Inferior parietal cortex (tissue), 1 donor: ENCODE measurements around the gene MMD.
"Not testable (repeated sequence)": the region's sequence is repeated elsewhere in the genome, so short reads cannot be mapped to it uniquely, and the experiment has no call there.

Experiments used
- DNase-seq: peaks from one replicate; pipeline ENCODE4 v3.0.0-alpha.2; 2016; ENCODE audit errors: extremely low spot score

The MMD gene

DNA sequence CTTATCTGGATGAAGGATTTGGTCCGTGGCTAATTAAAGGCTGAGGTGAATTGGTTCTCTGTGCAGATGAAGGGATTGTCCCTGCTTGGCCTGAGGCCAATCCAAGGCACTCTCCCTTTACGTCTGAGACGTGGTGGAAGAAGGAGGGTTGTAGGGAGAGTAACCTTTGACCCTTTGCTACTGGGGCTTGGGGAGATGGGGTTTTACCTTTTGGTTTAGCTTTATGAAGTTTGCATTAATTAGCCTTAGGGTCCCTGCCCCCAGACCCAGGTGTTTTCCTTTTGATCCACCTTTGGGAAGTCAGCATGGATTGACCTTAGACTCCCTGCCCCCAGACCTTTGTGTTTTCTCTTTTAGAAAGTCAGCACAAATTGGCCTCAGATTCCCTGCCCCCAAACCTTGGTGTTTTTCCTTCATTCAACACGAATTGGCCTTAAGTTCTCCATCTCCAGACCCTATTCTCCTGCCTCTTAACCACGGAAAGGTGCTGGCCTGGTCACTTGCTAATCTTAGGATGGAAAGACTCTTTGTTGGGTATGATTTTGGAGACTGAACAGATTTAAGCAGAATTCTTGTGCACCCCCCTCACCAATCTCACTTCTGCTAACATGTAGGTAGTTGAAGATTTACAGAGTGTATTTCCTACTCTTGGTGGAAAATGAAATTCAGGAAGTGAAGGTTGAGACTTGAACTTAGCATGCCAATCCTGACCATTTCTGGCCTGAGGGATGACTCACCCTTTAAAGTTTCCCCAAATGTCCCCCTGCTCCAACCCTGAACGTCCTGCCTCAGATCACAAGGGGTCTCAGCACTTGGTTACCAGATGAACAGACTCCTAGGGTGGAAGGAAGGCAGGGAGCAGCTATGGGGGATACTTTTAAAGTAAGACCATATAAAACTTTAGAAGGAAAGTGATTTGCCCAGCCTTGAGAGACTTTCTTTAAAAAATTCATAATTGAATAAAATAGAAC is 23.1 kb upstream of the MMD start:
- DNase-seq: no peak

DNA sequence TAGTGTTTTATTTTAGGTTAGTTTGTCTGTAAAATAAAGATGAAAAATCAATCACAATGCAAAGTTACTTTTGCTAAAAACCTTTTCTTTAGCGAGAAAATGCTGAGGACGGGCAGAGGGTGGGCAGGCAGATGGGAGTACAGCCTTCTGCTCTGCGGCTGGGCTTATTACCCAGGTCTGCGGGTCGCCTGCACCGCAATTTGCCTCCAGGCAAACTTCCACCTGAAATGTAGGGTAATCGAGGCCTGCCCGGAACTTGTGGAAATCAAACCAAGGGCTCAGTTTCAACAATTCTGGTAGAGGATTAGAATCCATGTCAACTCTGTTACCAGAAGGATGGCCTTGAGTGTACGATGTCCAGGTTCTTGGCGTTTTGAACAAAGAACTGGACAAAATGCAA is 22.3 kb upstream of the MMD start:
- no peak for DNase-seq

DNA sequence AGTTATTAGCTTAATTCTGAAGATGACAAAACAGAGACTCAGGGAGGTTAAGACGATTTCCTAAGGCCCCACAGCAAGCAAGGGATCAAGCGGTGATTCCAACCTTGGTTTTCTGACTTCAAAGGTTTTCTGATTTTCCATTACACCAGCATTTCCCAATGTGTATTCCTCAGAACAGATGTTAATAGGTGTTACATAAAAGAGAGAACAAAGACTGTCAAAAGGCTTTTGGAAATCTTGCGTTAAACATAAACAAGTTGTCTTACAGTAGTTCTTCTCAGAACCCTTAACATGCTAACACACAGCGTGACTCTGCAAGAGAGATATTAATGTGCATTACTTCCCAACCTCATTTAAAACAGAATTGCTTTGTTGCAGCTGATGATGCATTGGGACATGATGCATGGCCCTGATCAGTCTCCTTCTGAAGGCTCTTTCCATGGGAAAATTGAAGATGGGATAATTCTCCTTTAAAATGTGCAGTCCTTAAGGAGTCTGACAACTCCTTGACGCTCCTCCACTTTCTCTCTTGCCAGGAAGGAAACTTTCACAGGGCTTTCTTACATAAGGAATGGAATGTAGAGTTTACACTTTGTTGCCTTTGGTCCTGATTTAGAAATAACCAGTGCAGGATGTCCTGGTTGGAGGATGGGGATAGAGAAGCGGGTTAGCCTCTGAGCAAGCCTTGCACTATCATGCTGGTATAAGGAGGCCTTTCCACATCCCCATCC is 21.5 kb upstream of the MMD start:
- no peak for DNase-seq

DNA sequence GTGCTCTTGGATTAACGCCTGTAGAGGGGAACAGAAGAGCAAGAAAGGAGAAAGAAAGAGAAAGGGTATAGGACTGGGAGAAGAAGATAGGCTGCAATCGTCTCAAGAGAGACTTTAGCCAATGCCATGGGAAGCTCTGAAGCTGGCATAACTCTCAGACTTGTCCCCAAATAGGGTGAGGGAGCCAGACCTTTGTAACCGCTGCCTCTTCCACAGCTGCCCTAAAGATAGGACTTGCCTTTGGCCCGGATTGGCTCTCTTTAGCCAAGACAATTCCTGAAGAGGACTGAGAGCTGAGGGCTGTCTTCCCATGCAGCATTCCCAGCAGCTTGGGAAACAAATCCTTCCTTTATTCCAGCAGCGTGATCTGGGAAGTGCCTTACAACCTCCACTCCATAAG is 20.8 kb upstream of the MMD start:
- no peak for DNase-seq

DNA sequence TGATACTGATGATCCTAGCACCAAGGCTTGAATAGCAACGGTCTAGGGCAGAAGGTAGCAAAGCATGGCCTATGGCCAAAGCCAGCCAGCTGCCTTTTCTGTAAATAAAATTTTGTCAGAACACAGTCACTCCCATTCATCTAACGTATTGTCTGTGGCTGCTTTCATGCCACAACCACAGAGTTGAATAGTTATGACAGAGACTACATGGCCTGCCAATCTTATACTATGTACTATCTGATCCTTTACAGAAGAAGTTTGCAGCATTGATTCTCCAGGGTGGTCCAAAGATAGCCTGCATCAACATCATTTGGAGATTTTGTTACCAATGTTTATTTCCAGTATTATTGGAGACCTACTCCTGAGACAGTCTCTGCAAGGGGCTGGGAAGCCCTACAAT is 19.9 kb upstream of the MMD start:
- DNase-seq: no peak

DNA sequence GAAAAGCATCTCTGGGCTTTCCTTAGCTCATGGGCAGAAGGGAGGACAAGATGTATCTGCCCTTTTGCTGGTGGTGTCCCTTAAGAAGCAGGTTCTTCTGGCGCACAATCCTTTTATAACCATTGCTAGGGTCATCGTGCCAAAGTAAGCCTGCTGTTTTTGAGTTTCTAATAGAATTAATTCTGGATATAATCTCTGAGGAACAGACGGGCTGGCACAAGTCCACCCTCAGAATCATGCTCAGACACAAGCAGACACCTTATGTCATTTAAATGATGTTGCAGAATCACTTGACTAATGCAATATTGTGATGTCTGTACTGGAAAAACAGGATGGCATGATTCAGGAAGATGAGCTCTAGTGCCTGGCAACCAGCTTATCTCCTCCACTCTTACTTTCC is 18.8 kb upstream of the MMD start:
- no peak for DNase-seq

DNA sequence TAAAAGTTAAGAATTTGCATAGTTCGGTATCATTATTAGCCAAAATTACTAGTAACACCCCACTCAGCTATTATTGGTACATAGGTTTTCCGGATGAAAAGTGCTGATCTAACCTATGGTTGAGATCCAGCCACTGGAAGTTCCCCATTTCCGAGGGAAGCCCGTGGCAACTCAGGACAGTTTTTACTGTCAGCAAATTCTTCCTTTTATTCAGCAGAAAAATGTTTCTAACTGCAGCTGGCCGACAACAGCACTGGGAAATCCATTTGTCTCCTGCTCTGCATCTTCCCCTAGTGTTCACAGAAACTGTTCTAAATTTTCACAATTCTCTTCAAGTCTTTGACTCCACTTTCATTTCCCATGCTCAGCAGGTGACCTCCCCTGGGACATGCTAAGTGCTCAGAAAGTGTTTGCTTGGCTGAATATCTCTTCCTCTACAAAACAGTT is 15.5 kb upstream of the MMD start:
- DNase-seq: no peak

DNA sequence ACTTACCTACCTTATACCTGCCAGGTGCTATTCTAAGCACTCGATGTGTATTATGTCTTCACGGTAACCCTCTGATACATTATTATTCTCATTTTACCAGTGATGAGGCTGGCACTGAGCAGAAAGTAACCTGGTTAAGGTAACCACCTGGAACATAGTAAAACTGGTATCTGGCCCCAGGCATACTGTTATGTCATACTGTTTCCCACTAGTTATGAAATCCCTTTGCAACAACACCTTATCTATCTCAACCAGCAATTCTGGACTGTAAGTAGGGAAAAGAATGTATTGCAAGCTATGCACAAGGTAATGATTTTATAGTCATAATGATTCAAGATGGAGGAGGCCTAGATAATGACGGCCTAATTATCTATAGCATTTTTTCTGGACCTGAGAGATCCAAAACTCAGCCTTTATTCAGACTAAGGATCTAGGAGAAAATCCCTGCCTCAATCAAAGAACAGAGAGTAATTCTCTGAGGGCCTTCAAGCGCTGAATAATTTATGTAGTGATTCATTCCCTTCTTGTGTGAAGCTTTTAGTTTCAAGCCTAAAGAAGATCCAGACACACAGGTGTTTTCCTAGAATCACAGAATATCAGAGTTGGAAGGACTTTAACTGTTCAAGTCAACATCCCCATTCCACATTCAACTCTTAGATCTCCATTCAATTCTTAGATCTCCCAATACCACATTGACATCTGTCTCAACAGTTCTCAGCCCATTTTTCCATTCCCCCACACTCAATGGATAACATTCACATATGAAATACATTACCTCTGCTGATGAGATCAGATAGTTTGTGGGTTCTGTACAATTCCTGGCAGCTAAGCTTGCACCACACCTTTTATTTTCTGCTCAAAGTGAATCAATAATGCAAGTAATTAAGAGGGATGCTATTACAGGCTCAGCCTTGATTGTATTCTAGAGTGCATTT is 14.9 kb upstream of the MMD start:
- no peak for DNase-seq

DNA sequence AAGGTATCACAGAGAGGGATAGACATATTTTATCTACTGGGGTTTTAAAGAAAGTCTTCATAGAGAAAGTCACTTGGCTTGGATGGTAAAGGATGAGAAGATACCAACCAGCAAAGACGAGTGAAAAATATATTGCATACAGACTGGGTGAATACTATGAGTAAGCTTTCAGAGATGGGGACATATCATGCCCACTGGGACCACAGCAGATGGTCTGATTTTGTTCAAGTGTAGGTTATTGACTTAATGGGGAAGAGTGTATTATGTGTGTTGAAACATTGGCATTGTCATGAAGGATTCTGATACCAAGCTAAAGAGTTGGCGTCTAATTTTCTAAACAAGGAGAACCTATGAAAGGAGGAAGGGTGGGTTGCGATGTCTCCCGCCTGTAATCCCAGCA is 13.8 kb upstream of the MMD start:
- DNase-seq: no peak

DNA sequence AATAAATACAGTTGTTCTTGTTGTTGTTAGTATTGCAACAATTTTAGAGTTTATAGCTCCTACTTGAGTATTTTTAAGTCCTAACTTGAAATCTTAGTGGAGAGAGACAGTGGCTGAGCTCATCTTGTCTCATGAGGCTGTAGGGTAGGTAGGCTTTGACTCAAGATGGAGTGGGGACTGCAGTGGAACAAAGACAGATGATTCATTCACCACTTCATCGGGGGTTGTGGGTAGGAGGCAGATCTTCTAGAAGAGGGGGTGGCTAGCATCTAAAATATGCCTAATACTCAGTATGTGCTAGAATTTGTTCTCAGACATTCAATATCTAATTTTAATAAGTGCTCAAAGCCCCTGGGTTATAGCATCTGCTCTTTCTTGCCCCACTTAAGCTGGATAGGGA is 13.1 kb upstream of the MMD start:
- DNase-seq: no peak

DNA sequence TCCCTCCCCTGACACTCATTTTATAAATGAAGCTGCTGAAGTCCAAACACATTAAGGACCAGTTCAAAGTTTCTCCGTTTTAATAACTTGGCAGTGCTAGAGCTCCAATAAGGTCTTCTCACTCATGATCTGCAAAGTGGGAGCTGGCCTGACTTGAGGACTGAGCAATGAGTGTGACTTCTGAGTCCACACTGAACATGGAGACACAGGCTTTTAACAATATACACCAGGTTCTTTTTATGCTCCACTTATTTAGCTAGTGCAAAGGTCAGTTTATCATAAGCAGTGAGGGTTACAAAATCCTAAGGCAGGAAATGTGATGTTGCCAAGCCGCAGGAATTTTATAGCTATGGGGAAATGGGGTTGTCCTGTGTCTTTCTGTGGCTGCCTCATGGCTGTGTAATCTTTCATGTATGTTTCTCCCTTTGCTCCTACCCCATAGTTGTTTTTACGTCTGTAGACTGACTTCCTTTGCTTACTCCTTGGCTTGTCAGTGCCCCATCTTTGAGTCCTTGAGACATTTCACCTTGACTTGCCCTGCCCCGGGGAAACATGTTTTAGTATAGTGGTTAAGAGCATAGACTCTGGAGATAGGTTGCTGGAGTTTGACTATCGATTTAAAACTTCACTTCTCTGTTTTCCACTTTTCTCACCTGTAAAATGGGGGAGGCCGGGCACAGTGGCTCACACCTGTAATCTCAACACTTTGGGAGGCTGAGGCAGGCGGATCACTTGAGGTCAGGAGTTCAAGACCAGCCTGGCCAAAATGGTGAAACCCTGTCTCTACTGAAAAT is 12.2 kb upstream of the MMD start:
- no peak for DNase-seq

DNA sequence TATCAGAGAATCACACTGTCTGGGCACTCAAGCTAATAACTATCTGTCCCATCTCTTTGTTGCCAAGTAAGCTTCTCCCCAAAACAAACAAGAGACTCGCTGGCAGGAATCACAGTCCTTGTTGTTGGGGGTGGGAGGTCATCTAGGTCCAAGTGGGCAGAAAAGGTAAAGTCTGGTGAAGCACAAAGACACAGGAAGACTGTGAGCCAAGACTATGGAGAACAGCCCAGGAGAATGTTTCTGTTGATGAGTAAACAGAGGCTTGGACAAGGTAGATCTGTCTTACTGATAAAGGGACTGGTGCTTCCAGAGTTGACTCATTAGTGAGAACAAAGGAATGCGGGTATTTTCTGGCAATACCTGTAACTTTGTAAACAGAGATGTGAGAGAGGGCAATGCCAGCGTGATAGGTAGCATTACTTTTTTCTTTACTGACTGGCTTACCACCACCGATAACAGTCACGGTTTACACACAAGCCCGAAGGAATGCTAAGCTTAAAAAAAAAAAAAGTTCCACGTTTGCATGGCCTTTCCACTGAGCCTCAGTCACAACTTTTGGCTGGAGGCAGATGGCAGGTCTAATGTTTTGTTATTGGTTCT is 11.5 kb upstream of the MMD start:
- DNase-seq: no peak

DNA sequence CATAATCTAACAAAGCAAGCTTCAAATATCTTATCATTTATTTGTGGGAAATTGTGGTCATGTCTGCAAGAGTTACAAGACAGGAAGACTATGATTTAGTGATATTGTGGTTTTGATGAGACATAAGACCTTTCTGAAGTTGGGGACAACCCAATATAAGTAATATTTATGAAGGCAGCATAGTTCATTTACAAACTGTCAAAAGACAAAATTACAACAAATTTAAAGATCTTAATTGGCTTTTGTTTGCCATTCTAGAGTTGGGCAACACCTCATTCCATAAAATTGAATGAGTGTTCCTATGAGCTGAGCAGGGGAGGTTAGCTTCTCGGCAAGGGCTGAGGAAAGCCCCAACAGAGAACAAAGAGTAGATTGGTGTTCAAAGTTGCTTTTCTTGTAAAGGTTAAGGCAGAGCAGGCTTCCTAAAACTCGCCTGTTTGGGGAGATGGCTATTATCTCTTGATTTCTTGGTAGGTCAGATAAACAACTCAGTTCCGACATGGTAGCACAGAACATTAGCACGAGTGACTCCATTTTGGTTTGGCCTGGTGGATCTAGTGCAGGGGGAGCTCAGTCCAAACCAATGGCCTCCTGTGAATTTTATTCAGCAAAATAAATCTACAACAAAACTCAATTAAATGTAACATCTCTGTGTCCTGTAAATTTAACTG is 10.9 kb upstream of the MMD start:
- DNase-seq: no peak

DNA sequence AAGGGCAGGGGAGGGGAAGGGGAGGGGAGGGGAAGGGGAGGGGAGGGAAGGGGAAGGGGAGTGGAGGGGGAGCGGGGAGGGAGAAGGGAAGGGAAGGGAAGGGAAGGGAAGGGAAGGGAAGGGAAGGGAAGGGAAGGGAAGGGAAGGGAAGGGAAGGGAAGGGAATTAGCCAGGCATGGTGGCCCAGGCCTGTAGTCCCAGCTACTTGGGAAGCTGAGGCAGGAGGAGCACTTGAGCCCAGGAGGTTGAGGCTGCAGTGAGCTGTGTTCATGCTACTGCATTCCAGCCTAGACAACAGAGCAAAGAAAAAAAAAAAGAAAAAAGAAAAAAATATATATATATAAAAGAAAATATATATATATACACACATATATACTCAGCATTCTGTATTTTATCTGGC is 10.3 kb upstream of the MMD start:
- not testable (repeated sequence) for DNase-seq

DNA sequence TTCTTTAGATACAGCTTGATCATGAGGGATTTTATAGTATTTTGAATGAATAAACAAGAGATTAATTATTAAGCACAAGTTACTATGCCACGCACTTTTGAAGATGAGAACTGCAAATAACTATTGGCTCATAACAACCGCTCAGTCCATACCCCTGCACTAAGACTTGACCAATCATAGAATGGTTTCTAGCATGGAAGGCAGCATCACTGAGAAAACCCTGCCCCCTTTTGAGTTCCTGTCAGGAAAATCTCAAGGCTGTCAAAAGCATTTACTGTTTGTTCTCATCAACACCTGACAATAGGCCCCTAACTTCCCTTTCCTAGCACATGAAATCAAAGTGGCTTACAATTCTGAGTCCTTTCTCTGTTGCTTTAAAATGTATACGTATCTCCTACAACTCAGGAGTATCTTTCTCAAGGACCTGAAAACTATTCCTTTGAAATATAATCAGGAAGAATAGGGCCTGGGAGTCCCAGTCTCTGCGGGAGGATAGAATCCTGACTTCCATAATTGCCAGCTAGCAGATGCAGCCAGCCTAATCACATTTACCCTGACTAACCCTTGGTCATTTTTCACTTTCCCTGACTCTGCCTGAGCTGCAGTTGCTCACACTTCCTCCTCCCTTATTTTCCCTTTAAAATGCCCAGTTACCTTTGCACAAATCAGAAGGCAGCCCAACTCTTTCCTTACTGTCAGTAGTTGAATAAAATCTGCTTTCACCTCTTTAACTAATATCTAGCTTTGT is 9.1 kb upstream of the MMD start:
- no peak for DNase-seq

DNA sequence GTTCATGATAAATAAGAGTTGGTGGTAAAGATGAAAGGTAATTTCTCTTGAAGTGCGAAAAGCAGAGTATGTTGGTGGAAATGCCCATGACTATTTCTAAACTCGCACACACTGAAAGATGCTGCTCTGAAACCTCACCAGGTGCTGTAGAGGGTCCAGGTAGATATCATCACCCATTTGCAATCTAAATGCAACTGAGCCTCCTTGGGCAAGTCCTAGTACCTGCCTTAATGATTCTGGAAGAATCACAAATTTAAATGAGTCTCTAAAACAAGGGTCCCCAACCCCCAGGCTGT is 5.9 kb upstream of the MMD start:
- DNase-seq: no peak

DNA sequence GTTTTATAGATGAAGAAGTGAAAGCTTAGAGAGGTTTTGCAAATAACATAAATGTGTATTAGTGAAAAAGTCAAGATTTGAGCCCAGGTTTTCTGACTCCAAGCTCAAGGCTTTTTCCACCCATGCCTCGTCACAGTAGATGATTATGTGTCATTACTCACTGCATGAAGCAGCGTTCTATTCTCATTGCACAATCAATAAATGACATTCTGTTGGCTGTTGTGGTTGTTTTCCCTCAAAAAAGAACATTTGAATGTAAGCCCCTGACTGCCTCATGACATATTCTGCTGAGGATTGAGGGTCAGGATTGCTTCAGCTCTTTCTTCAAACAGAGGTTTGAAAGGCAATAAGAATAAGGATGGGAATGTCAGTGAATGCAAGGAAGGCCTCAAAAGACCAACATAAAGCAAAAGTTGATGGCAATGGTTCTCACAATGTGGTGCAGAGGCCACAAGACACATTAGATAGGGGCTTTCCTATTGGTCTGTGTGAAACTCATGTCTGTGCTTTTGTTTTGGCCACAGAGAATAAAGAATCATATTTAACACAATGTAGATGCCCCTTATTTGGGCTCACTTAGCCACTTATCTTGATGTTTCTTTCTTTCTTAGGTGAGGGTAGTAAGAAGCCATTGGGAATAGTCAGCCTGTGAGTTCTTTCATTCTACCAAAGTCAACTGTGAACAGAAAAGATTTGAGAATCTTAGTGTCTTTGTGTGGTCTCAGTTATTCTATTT is 5.4 kb upstream of the MMD start:
- no peak for DNase-seq

DNA sequence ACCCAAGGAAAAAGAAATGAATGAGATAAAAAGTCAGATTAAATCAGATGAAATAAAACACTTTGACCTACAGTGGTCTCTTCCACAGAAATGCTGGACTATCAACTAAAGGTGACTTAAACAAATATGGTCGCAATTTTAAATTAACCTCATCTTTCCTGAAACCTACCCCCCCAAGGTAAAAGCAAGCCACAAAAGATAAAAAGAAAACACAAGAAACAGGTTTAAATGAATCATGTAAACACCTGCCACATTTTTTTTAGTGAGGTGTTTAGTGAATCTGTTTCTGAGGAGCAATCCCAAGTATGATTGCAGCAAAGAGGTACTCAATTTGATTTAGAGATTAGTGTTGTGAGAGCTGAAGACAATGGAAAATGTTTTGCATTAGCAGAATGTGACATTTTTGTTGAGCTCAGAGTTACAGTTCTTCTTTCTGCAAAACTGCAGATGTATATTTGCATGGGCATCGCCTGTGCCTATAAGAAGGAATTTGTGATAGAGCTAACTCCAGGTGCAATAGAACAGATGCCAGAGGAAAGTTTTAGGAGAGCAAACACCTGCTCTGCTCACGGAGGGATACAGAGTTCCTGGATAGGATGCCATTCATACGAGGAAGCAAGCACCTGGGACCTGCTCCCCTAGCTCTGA is 3.4 kb upstream of the MMD start:
- no peak for DNase-seq
